Umbilical cord (tissue), 2 donors: Measurements from ENCODE around the gene MAP2. TPM values are rescaled to one million over a fixed set of nuclear protein-coding genes. Genes with fewer than 3 reads are reported as not detected.

Source experiments
- DNase-seq: peaks from one replicate; pipeline ENCODE4 v3.0.0-alpha.2; 2015; ENCODE audit warnings: low spot score
- total RNA-seq: library from RNA; depleted of rRNA; stranded (reverse); fragments of >200 nt; gene quantifications from one replicate; pipeline ENCODE4 v1.2.3, GENCODE V29; 2014; ENCODE audit warnings: low replicate concordance; ENCODE audit not compliant: insufficient read depth

MAP2 gene
- total RNA-seq, 1 donor from 2014 or later = 14.4 TPM

DNA sequence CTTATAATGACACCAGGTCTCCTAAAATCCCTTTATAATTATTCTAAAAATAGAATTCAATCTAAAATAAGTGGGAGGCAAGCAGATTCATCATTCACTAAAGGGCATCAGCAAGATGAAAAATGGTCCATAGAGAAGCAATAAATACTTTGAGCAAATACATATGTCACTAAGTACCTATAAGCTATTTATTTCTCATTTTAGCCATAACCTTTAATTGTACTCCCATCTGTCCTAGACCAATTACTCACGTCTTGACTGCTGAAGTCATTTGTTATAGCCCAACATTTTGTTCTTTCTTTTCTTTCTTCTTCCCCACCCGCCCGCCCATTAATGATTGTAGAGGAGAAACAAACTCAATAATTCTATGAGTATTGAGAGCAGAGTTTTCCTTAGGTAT lies 105.7 kb downstream of the MAP2 start:
- DNase-seq = no peak

DNA sequence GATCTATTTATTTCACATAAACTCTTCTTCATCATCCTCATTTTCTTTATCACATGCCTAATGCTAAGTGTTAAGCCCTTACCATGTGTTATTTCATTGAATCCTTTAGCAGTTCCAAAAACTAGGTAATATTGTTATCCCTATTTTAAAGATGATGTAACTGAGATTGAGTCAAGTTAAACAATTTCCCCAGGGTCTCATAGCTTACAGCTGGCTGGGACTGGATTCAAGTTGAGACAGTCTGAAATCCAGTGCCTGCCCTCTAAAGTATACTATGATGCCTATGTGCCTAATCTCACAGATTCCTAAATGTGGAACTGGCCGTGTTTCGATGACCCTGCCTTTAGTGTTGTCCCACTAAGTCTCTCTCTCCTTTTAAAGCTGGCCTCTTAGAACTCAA lies 108.5 kb downstream of the MAP2 start:
- no peak for DNase-seq

DNA sequence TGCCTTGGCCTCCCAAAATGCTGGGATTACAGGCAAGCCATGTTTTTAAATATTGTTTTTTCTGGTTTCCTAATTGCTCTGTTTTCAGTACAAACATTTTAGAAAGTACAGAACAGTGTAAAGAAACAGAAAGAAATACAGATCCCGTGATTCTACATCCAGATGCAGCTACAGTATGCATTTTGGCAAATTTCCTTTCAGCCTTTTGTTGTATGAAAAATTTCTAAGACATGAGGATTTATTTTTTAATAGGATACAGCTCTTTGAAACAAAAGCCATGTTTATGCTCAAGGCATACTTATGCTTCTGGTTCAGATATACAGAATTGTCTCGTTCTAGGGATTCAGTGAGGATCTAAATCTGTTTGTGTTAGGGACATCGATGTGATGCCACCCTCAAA lies 109.5 kb downstream of the MAP2 start:
- no peak for DNase-seq

DNA sequence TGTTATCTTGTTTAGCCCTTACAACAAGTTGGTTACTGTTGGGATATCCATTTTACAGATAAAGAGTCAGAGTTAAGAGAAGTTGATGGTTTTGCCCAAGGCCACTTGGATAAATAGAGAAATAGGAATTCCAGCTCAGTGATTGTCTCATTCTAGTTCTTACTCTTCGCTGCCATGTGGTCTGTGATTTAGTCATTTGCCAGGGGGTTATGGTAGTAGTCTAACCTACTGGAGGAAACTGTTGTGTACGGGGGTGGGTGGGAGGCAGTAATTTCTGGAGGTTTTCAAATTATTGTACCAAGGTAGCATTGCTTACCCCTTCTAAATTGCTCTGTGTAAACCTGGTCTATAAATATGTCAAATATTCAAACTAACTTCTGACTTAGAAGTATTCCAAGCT lies 110.4 kb downstream of the MAP2 start:
- no peak for DNase-seq

DNA sequence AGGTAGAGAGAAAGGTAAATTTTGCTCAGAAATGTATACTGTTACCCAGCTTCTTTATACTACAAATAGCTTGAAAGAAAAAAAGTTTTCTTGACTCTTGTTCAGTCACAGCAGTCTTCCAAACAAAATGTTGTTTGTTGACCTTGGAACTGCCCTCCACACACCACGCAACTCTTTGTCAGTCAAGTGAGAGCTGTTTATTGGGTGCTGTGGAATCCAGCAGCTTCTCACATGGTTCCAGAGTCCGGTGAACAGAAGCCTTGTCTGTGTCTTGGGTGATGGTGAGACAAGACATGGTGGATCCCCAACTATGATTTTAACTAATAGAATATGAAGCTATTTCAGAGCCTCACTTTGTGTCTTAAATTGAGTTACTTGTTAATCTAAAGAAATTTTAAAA lies 112.5 kb downstream of the MAP2 start:
- no peak for DNase-seq

DNA sequence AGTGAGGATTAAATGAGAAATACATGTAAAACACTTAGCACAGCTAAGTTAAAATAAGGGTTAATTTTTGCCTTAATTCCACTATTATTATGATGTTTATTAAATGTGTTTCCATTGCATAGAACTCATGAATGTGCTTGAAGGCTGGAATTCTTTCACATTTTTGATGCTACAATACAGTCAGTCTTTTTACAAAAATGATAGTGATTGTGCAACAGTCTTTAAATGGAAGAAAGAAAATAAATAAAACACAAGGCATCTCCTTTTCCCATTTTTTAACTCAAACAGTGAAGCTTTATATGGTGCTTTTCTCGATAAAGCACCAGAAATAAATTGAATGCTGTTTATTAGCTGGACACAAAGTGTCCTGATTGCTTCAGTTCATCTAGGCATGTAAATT lies 123.9 kb downstream of the MAP2 start:
- DNase-seq = no peak

DNA sequence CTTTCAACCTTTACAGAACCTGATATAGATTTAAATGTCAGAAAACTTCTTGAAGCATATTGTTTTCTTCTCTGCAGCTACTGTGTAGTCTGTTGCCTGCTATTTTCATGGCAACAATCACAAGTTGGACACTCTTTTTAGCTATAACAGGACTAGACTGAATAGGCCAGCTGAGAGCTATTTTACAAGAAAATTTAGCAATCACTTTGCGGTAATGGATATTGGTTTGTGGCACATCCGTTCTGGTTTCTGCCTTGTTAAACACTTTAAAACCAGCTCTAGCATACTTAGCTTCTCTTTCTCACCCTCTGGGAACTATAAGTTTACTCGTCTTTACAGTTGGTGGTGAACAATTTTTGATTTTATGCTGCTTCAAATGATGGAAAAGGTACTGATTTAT lies 125.7 kb downstream of the MAP2 start:
- DNase-seq = no peak

DNA sequence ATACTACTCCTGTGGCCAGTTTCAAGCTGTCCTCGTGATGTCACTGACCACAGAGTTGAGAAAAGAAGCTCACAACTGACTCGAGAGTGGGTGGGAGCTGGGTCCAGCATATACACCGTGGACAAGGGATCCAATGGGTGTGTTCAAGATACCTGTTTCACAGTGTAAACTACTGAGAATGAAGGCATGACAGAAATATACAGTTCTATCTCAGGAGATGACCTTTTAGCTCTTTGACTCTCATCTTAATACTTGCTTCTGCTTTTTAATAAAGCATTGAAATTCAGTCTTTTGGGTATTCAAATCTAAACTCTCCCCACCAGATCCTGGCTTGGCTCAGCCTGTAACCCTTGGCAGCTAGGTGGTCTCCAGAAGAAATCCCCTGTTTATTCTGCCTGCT lies 130.1 kb downstream of the MAP2 start:
- DNase-seq = no peak

DNA sequence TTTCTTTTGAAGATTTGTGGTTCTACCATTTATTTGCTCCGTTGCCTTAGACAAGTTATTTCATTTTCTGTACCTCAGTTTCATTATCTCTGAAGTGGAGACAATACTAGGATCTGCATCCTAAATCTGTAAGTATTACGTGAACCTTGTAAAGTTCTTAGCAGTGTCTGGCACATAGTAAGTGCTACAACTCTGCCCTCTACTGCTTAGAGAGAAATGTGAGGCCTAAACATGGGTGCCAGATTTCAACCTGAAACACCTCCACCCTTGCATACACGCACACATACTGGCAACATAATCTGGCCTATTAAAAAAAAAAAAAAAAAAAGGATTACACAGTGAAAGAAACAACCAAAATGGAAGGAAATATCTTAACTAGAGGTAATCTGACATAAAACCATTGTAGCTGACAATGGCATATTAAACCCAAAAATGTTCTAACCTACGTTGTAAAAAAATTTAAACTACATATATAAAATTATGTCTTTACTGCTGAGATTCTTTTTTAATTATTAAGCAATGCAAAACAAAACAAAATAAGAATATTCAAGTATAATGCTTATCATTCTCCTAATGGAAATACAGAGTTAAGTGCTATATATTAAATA lies 132.6 kb downstream of the MAP2 start:
- DNase-seq = no peak

DNA sequence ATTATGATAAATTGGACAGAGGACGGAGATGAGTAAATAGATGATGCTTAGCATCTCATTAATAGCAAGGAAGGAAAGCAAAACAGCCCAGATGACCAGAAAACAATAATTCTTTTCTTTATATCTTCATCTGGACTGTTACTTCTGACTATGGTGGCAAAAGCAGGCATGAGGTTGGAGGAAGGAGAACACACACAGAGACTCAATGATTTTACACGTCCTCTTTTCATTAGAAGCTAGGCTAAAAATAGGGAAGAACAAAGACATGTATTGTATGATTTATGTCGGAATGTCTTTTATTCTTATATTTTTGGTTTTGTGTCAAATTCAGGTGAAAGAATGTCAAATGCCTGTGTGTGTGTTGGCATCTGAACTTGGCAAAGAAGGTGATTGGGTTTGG lies 137.1 kb downstream of the MAP2 start:
- DNase-seq = no peak

DNA sequence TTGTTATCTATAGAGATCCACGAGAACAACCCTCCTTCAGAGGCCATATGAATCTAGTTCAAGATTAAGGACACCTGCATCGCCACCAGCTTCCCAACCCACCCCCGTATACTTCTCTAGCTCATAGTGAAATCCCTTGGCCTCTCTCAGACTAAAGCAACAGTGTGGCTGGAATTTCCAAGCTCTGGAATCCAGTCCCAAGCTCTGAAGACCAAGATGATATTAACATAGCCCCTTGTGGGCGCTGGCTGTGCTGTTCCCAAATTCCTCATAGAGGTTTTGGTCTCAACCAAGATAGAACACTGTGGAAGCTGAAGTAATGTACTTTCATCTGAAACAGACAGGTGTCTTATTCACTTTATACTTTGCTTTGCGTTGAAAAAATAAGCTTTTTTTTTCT lies 139.6 kb downstream of the MAP2 start:
- no peak for DNase-seq

DNA sequence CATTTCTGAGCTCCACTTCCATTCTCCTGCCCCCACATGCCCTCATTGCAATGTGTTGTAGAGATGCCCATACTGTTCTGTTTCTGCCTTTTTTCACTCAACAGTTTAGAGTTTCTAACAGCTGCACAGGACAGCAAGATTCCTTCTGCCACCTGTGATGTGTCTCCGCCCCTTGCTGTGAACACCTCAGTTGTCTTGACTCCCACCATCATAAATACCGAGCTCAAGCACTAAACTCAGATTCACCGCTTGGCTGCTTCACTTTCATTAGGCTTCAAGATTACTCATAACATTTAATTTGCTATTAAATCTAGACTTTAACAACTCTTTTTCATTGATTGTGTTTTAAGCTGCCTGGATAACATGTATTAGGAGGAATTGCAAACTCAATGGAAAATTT lies 141.0 kb downstream of the MAP2 start:
- no peak for DNase-seq

DNA sequence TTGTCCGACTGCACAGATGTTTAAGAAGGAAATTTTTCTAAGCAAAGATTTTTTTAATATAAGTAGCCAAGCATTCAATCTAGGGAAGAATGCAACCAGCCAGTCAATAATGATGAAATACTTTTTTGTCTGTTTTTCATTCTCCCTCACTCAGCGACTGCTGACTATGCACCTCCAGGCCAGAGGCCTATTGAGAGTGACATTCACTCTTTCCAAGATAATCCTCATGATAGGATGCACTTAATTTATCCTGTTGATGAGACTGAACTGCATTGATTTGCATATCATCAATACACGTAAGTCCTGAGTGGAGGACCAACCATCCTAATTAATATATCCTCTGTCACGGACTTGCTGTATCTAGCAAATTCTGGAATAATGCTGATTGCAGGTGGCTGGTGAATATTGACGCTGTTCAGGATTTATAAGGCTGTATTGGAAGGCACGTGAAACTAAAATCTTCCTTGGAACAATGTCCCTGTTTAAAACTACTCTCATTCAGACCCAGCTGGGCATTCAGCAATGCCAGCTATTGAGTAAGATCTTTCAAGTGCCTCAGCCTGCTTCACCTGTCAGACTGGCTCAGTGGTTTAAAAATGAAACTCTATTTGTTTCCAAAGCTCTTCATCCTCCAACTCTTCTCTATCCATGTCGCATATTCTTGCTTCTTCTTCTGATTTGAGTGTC lies 142.2 kb downstream of the MAP2 start:
- no peak for DNase-seq

DNA sequence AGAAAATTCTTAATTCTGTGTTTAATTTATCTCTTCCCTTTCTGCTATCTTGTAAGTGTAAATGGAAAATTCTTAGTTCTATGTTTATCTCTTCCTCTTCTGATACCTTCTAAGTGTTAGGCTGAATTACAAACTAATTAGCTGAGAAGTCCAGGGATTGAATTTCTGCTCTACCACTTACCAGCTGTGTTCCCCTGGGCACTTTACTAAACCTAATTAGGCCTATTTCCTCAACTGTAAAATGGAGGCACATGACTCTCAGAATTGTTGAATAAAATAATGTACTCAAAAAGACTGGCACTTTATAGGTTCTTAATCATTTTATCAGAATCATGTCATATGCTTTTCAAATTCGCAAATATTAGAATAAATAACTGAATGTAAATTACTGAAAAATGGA lies 146.3 kb downstream of the MAP2 start:
- no peak for DNase-seq

DNA sequence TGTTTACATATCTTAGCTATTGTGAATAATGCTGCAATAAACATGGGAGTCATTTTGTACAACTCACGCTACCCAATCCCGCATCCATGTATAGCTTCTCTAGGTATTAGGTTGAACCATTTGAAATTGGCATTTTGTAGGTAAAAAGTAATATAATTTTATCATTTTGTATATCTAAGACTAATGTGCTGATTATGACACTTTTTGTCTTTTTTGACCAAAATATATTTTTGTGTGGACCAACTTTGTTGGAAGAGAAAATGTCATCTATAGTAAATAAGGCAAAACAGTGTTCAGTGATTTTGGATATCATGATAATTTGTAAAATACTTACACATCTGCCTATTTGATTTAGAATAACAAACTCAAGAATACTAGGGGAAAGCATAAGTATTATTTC lies 150.7 kb downstream of the MAP2 start:
- no peak for DNase-seq

DNA sequence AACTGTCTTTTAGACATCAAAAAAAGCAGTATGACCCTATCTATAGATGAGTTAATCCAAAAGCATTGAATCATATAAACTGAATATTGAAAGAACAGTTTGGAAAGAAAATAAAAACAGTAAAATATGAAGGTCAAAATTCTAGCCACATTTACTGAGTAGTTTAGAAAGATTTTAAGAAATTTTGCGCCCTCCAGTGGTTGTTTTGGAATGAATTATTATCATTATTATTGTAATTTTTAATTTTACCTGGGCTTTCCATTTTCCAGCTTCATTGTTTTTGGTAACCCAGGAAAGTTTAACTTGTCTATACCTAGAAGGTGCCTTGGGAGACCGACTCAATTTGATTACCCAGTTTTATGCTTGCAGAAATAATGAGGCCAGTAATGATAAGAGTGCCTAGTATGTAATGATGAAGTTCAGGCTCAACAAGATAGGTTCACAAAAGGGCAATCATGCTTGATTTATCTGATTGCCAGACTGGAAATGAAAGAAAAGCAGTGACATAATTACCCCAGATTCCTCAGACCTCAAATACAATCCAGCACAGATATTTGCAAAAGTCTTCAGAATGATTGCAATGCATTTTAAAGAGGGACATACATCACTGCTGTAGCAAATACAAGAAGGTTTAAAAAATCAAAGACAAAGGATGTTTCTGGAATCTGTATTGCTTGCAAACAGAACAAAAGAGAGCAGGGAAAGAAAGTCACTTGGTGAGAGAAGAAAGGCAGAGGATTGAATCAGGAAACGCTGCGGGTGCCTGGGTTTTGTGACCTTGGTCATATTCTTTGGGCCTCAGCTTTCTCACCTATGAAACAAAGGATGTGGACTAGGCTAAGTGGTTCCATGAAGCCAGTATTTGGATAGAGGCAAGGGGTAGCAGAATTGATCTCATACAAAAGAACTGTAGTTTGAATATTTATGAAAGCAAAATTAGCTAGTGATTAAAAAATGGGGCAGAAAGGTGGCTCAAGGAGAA lies 153.8 kb downstream of the MAP2 start:
- DNase-seq = no peak

DNA sequence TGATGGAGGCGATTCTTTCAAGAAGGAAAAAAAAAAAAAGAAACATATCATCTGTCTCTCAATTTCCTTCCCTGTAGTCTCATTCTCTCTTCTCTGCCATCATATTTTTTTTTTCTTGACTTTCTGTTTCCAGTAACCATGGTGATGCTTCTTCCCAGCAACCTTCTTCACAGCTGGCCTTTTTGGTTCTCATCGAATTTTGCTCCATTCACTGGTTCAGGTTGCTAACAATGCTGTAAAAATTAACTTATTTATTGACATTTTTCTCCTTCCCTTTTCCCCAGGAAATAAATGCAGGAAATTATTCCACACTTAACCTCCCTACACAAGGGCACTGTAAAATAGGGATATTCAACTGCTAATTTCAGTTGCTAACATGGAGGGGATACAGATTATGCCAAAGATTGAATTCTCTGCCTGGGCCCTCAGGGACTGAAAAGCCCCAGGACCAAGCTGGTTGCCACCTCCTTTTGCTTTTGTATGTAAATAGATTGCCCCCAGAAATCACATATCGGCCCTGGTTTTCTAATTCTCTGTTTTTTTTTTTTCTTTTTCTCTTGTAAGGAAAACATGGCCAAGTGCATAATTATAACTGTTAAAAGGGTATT lies 154.7 kb downstream of the MAP2 start:
- no peak for DNase-seq

DNA sequence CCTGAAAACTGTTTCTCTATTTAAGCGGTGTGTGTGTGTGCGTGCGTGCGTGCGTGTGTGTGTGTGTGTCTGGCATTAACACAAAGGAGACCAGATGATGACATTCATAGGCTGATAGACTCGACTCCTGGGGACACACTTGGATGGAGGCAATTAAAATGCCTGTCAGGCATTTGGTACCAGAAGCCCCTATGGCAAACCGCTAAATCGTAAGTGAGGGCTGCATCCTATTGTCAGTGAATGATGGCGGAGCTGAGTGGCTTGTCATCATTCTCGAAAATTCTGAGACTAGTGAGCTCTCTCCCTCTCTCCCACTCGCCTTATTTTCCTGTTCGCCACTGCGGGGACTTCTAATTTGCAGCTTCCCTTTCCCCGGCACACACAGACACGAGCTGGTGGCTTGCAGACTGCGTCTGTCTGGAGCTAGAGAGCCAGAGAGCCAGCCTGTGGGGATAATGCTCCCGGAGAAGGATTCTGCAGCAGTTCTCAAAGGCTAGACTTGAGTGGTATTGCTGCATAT lies 155.4 kb downstream of the MAP2 start:
- peak; percentile 18 for DNase-seq

DNA sequence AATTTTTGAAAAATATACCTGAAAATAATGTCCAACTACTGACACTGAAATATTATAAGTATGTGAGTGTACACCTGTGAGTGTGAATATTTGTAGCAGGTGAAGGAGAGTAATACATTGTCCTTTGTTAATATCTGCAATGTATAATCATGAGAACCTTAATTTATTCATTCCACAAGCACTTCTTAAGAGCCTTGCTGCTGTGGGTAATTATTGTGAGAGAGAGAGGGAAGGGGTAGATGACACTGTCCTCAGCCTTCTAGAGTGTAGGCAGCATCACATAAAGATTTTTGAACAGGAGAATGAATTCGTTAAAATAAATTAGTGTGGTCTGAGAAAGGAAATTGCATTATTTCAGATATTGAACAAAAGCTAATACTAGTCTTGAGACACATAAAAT lies 157.2 kb downstream of the MAP2 start:
- no peak for DNase-seq

DNA sequence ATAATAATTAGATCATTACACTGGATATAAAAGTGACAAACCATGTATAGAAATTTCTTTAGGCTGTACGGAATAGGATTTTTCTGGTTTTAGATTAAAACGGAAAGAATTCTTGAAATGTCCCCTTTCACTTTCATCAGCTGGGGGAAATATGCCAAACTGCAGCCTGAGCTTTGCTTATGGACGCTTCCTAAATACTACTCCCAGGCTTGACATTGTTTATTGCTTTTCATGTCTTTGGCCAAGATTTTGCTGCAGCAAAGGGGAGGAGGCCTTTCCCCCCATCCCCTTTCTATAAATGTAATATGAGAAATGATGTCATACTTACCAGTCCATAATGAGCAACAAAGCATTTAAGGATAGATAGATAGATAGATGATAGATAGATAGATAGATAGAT lies 158.4 kb downstream of the MAP2 start:
- DNase-seq = peak; percentile 26

DNA sequence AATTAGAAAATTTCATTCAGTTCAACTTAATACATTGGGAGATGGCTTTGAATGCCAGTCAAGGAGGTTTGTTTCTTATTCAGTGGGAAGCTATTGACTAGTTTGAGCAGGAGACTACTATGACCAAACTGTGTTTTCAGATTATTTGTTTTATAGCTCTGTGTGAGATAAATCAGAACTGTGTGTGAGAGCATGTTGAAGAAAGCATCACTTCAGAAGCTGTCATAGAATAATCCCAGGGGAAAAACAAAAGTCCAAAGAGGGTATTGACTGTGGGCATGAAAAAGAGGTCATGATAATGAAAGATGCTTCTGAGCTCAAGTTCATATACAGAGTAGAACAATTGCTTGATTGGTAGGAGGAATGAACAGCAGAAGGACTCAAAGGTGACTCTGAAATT lies 160.6 kb downstream of the MAP2 start:
- no peak for DNase-seq

DNA sequence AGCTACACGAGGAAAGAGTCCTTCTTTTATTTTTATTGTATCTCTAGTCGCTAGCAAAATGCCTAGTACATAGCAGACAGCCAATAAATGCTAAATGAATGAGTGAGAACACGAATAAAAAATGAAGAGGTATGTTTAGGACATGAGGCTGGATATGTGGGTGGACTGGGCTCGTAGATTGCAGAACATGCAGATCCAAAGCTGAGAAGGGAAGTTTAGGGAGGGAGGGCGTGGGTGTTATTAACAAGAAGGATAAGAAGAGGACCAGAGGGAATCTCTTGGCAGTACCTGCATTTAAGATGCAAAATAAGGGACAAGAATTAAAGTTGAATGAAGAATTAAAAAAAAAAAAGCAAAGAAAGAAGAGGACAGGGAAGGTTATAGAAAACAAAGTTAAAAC lies 161.1 kb downstream of the MAP2 start:
- DNase-seq = no peak
